ENCODE results near the gene BLM. TPM values are rescaled to one million over a fixed set of nuclear protein-coding genes. Genes with fewer than 3 reads are reported as not detected.

Gene BLM
- polyA plus RNA-seq, 1 donor (not counting 4 experiments of a cell fraction or from before 2014, with no cell fraction given), result 4.4 TPM

DNA sequence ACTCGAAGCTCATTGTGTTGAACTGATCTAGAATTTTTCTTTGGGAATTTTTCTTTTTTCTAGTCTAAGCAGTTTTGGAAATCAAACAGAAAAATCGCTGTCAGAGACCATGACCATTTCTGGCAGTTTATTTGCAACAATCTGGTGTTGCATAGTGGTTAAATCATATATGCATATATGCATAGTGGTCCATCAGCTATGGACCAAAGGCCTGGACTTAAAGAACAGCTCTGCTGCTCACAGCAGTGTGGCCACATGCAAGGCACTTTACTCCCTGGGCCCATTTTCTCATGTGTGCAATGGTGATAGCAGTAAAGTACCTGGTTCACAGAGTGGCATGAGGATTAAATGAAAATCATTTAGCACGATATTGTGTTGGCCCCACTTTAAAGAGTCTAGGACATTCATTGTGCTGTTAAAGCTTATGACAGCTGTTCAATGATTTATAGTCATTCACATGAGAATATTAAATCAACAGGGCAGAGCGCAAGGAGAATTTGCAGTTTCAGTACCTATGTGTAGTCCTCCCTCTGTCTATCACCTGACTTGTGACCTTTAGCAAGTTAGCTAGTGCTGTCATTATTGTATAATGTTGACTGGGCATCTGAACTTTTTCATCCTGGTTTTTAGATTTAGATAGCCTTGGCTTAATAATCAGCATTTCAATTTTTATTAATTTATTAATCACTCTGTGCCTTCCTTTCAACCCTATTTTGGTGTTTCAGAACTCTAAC lies 46.4 kb downstream of the BLM start:
- H3K36me3 ChIP-seq (ENCODE audit: control insufficient read depth in 2 of 2, extremely low read depth in 1 of 2, insufficient read depth in 2 of 2, low read length in 2 of 2), result peaks cover 0 to 10% of the 10 kb centered on the region in 2 experiments

DNA sequence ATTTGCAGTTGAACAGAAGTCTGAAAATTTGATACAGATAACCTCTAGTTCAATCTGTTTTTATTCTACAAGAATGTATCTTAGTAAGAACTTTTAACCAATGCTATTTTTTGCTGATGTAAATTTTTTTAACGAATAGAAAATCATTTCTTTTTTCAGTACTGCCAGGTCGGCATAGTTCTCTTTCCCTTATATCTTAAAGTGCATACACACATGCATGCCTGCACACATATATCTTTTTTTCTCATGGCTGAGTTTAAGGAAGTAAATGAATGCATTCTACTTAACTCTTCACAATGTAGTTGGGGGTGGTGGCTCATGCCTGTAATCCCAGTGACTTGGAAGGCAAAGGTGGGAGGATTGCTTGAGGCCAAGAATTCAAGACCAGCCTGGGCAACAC lies 48.4 kb downstream of the BLM start:
- Histone ChIP-seq H3K36me3 (ENCODE audit: control insufficient read depth in 2 of 2, extremely low read depth in 1 of 2, insufficient read depth in 2 of 2, low read length in 2 of 2) (peaks cover 0 to 10% of the 10 kb centered on the region in 2 experiments), H3K9me3 (ENCODE audit: control insufficient read depth, low read depth, low read length) (no peaks in the 10 kb centered on the region), H3K9me1 (ENCODE audit: control insufficient read depth, extremely low read depth, insufficient read depth, low read length) (no peaks in the 10 kb centered on the region), H3K4me1 (ENCODE audit: control insufficient read depth, extremely low read depth, insufficient read depth, low read length) (no peaks in the 10 kb centered on the region), H3K27ac (ENCODE audit: control insufficient read depth, insufficient read depth, low read length) (no peak overlapping the region), H3K4me2 (ENCODE audit: control insufficient read depth, extremely low read depth, insufficient read depth, low read depth, low read length) (no peak overlapping the region), H4K20me1 (ENCODE audit: control insufficient read depth, extremely low read depth, insufficient read depth, low read length) (no peaks in the 10 kb centered on the region), H2AFZ (ENCODE audit: control insufficient read depth, low read length) (no peak overlapping the region), H3K79me2 (ENCODE audit: control insufficient read depth, insufficient read depth, low read length) (no peaks in the 10 kb centered on the region), H3K9ac (ENCODE audit: control insufficient read depth, extremely low read depth, insufficient read depth, low read length) (no peak overlapping the region), H3K27me3 (ENCODE audit: control insufficient read depth, extremely low read depth, insufficient read depth, low read length) (no peaks in the 10 kb centered on the region), H3K4me3 (ENCODE audit: control insufficient read depth in 2 of 3, extremely low read depth in 1 of 3, insufficient read depth in 2 of 3, low read depth in 1 of 3, low read length in 3 of 3) (no peak overlapping the region)
- DNase-seq (ENCODE audit: low read depth, low spot score) (no peak), FAIRE-seq (no peak)
- dilution Hi-C loops (cut with MboI; ENCODE audit: extremely low pct_ligation_motif_present, low sequenced_read_pairs), result no loop called here
- TF ChIP-seq, protein P1, sequence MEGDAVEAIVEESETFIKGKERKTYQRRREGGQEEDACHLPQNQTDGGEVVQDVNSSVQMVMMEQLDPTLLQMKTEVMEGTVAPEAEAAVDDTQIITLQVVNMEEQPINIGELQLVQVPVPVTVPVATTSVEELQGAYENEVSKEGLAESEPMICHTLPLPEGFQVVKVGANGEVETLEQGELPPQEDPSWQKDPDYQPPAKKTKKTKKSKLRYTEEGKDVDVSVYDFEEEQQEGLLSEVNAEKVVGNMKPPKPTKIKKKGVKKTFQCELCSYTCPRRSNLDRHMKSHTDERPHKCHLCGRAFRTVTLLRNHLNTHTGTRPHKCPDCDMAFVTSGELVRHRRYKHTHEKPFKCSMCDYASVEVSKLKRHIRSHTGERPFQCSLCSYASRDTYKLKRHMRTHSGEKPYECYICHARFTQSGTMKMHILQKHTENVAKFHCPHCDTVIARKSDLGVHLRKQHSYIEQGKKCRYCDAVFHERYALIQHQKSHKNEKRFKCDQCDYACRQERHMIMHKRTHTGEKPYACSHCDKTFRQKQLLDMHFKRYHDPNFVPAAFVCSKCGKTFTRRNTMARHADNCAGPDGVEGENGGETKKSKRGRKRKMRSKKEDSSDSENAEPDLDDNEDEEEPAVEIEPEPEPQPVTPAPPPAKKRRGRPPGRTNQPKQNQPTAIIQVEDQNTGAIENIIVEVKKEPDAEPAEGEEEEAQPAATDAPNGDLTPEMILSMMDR (optimal IDR thresholded peaks at IDR 0.05 in 1 of 3, IDR thresholded peaks at IDR 0.05 in 1 of 3, conservative IDR thresholded peaks at IDR 0.05 in 1 of 3; ENCODE audit: extremely low read depth in 1 of 3, insufficient read depth in 2 of 3, low read length in 3 of 3), result no peak
- TF ChIP-seq EZH2 (IDR thresholded peaks at IDR 0.05; ENCODE audit: low read length), result no peak

More for the DNA sequence above, 46.4 kb downstream of the BLM start:
- no peaks in the 10 kb centered on the region for H3K4me1 ChIP-seq (ENCODE audit: control insufficient read depth, extremely low read depth, insufficient read depth, low read length)
- H2AFZ ChIP-seq (ENCODE audit: control insufficient read depth, low read length), result no peak overlapping the region
- no peak overlapping the region for H3K9ac ChIP-seq (ENCODE audit: control insufficient read depth, extremely low read depth, insufficient read depth, low read length)
- H3K27me3 ChIP-seq (ENCODE audit: control insufficient read depth, extremely low read depth, insufficient read depth, low read length), result no peaks in the 10 kb centered on the region
- no peak overlapping the region for H3K27ac ChIP-seq (ENCODE audit: control insufficient read depth, insufficient read depth, low read length)
- FAIRE-seq (peak; percentile 17), DNase-seq (ENCODE audit: low read depth, low spot score) (no peak)
- dilution Hi-C loops (cut with MboI; ENCODE audit: extremely low pct_ligation_motif_present, low sequenced_read_pairs), result no loop called here
- H3K9me3 ChIP-seq (ENCODE audit: control insufficient read depth, low read depth, low read length), result no peaks in the 10 kb centered on the region
- H3K79me2 ChIP-seq (ENCODE audit: control insufficient read depth, insufficient read depth, low read length), result no peaks in the 10 kb centered on the region
- no peaks in the 10 kb centered on the region for H3K9me1 ChIP-seq (ENCODE audit: control insufficient read depth, extremely low read depth, insufficient read depth, low read length)
- no peaks in the 10 kb centered on the region for H4K20me1 ChIP-seq (ENCODE audit: control insufficient read depth, extremely low read depth, insufficient read depth, low read length)
- TF ChIP-seq, protein P1 (optimal IDR thresholded peaks at IDR 0.05 in 1 of 3, IDR thresholded peaks at IDR 0.05 in 1 of 3, conservative IDR thresholded peaks at IDR 0.05 in 1 of 3; ENCODE audit: extremely low read depth in 1 of 3, insufficient read depth in 2 of 3, low read length in 3 of 3), result no peak
- no peak for TF ChIP-seq EZH2 (IDR thresholded peaks at IDR 0.05; ENCODE audit: low read length)
- no peak overlapping the region for H3K4me2 ChIP-seq (ENCODE audit: control insufficient read depth, extremely low read depth, insufficient read depth, low read depth, low read length)
- H3K4me3 ChIP-seq (ENCODE audit: control insufficient read depth in 2 of 3, extremely low read depth in 1 of 3, insufficient read depth in 2 of 3, low read depth in 1 of 3, low read length in 3 of 3), result no peak overlapping the region

Measured in keratinocyte (primary cell).